ENCODE data around the gene HOXC9.

DNA sequence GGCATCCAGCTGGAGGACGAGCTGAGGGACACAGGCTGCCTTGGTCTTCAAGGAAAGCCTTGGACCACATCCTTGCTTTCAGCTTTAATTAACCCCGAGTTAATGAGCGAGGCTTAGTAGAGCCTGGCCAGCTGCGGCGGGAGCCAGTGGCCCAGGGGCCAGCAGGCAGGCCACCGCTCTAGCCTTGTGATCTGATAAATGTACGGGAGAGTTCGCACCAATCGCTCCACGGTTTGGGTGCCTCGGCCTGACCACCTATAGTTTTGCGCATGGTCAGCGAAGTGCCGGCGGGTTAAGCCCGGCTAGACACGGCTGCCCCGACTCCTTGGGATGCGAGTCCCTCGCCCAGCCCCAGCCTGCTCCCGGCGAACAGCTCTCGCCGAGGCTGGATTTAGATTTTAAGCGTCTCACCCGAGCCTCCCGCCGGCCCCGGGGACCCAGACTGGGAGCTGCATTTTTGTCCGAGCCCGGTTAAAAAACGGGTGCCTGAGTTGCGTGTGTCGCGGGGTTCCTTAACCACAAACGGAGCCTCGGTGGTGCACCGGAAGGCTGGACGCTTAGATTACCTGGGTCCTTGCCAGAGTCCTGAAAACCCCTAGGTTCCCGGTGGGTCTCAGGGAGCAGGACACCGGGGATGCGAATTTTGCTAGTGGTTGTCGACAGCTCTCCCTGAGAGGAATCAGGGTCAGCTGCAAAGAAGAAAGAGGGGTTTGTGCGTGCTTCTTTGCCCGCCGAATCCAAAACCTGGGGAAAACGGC lies 48.2 kb upstream of the HOXC9 start:
- no peak for TF ChIP-seq CTCF (IDR thresholded peaks at IDR 0.05 in 8 of 11, conservative IDR thresholded peaks at IDR 0.05 in 3 of 11)
- TF ChIP-seq POLR2A (IDR thresholded peaks at IDR 0.05), result no peak
- TF ChIP-seq POLR2AphosphoS5 (IDR thresholded peaks at IDR 0.05), result no peak
